HG03521 (cell line): ENCODE data around the gene SDHC.
"Not testable (repeated sequence)": the region's sequence is repeated elsewhere in the genome, so short reads cannot be mapped to it uniquely, and the experiment has no call there.

Experiments used
- ATAC-seq: cut with Tn5 transposase; IDR thresholded peaks from one replicate; pipeline ENCODE4 v1.9.1; 2021; ENCODE audit warnings: mild to moderate bottlenecking, moderate library complexity; ENCODE audit not compliant: unreplicated experiment

The SDHC gene

DNA sequence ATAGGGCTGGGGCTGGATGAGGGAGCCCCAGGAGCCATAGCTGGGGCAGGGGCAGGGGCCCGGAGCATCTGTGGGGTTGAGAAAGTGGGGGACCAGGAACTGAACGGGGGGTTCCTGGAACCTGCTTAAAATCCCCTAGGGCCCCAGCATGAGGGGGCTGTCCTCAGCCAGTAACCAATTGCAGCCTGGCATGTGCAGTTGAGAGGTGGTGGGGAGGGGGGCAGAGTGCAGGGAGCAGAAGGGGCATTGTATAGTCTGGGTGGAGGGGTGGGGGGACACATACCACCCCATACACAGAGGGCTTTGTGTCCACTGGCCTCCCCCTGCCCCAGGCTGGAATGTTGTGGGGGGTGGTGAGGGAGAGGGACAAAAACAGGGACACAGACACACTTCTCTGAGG lies 4.3 kb upstream of the SDHC start, which contains the start of gene MPZ:
MPZ (minus strand) TSS at position 101 of the 400 bp plus-strand sequence; CDS start at position 38, 63 bp downstream.
- no peak for ATAC-seq

DNA sequence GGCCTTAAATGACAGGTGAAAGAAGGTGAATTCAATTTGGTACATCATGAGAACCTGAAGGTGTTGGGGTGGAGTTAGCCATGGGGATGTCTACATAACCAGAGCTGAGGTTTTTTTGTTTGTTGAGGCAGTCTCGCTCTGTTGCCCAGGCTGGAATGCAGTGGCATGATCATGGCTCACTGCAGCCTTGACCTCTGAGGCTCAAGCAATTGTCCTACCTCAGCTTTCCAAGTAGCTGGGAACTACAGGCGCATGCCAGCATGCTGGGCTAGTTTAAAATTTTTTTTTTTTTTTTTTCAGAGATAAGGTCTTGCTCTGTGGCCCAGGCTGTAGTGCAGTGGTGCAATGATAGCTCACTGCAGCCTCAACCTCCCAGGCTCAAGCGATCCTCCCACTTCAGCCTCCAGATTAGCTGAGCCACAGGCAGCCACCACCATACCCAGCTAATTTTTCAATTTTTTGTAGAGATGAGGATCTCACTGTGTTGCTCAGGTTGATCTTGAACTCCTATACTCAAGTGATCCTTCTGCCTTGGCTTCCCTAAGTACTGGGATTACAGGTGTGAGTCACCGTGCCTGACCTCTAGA lies 2.5 kb upstream of the SDHC start:
- no peak for ATAC-seq

- no peak for ATAC-seq
These were observed 504 bp upstream of the SDHC start for GRCh38 chr1:161313554-161314200.

GRCh38 chr1:161315841-161316674 lies 1.9 kb downstream of the SDHC start:
- not testable (repeated sequence) for ATAC-seq

GRCh38 chr1:161324020-161324419 lies 9.8 kb downstream of the SDHC start:
- ATAC-seq, result no peak

- no peak for ATAC-seq
These were observed 16.2 kb downstream of the SDHC start for GRCh38 chr1:161330346-161330745.

DNA sequence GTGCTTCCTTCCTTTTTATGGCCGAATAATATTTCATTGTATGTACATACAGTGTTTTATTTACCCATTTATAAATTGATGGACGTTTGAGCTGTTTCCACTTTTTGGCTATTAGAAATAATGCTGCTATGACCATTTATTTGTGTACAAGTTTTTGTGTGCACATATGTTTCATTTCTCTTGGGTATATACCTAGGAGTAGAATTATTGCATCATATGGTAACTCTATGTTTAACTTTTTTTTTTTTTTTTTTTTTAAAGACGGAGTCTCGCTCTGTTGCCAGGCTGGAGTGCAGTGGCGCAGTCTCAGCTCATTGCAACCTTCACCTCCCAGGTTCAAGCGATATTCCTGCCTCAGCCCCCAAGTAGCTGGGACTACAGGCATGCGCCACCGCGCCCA lies 19.0 kb downstream of the SDHC start:
- no peak for ATAC-seq

DNA sequence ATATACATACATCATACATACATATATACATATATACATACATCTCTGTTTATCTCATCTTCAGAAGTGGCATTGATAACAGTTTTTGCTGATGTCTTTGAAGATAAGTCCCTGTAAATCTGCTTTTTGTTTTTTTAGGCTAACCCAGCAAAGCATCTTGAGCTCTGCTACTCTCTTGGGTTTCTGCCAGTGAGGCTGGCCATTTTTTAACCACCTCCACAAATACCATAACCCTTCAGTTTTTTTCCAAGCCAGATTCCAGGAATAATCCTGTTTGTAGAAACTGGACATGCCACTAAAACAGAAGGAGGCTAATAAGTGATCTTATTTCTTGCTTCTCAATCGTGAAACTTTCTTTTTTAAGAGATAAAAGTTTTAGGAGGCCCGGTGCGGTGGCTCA lies 21.6 kb downstream of the SDHC start:
- no peak for ATAC-seq

GRCh38 chr1:161342177-161342576 lies 28.0 kb downstream of the SDHC start:
- ATAC-seq, result no peak

GRCh38 chr1:161342821-161343220 lies 28.6 kb downstream of the SDHC start:
- no peak for ATAC-seq

- no peak for ATAC-seq
These were observed 36.5 kb downstream of the SDHC start for GRCh38 chr1:161350671-161351070.

- no peak for ATAC-seq
These were observed 37.3 kb downstream of the SDHC start for GRCh38 chr1:161351482-161351881.

DNA sequence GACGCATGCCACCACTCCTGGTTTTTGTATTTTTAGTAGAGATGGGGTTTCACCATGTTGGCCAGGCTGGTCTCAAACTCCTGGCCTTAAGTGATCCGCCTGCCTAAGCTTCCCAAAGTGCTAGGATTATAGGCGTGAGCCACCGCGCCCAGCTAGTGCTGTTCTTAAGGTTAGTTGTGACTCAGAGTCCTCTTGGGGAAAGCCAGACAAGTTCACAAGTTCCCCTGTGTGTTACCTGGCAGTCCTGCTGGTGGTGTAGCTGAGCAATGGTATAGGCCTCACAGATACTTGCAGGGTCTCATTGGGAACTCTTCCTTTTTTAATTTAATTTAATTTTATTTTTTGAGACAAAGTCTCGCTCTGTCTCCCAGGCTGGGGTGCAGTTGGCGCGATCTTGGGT lies 42.9 kb downstream of the SDHC start:
- ATAC-seq, result no peak

- no peak for ATAC-seq
These were observed 45.1 kb downstream of the SDHC start for GRCh38 chr1:161359291-161359690.

DNA sequence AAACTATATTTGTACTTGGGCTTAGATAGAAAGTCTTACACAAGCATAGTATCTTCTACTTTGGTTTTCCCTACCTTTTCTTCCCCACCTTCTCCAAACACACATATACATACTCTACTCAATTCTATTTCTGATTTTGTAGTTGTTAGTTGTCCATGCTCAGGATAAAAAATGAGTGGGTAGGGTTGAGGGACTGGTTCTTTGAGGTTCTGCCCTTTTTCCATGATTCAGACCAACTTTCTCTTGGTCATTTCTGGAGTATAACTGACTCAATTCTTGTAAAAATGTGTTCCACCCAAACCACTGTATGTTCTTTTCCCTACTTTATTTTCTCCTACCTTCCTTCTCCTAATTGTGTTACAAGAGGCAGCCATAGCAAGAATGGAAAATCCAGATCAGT lies 50.2 kb downstream of the SDHC start:
- ATAC-seq, result no peak

DNA sequence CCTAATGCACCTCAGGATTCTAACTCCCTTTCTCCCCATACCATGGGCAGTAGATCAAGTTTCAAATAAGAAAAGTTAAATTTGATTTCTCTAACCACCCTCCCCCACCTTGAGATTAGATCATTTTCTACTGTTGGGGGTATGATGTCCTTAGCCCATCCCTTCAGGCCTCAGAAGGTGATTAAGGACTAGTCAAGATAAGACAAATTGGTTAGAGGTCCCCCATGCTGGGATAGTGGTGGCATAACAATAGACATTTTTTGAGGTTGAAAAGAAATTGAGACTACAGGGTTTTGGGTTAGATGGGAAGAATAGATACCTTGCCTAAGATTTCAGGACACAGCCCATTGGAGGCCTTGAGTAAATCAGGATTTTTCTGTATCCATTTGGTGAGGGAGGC lies 51.0 kb downstream of the SDHC start:
- ATAC-seq, result no peak

- ATAC-seq, result peak; percentile 87
These were observed 53.7 kb downstream of the SDHC start, which contains the start of gene CFAP126 for GRCh38 chr1:161367684-161368400. CFAP126 (minus strand) TSS chr1:161367876; CDS start chr1:161367868, 8 bp downstream.

DNA sequence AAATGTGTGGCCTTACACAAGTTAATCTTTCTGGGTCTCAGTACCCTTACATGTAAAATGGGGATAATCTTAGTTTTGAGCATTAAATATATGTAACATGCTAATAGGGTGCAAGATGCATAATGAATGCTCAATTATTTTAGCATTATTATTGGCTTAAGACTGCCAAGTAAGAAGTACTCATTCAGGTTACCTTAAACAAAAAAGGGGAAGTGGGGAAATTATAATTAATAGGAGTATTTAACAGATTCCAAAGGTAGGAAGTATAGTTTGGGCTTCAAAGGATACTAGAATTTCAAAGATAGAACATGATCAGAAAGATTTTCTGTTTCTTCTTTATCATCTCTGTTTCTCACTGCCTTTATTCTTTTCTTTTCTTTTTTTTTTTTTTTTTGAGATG lies 59.3 kb downstream of the SDHC start:
- ATAC-seq, result no peak

- ATAC-seq, result no peak
These were observed 60.2 kb downstream of the SDHC start for GRCh38 chr1:161374373-161374772.

- ATAC-seq, result no peak
These were observed 63.8 kb downstream of the SDHC start for GRCh38 chr1:161378014-161378413.

DNA sequence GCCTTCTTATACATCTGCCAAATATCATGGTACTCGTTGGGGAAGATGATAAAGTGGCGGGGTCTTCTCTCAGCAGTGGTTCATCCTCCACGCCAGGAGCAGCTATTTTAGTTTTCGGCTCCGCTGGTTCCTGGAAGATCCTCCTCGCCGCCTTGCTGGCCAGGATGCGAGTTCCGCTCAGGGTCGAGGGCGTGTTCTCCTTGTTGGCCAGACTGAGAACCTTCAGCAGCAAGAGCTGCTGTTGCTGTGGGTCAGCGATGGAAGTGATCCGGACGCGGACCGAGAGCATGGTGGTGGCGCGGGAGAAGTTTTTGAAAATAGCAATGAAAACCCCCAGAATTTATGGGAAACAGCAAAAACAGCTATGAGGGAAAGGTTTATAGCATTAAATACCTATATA lies 64.9 kb downstream of the SDHC start:
- no peak for ATAC-seq
